RWPE2 (cell line): Measurements from ENCODE around the gene TRIM54.
A peak's percentile ranks its signal among the peaks of the same experiment; 100 is the strongest.

Source experiments
- ATAC-seq: fragments of 200-7000 bp; cut with Tn5 transposase; 3 replicates; pipeline ENCODE4 v1.9.1; 2021; ENCODE audit warnings: low read depth
- DNase-seq: peaks from one replicate; pipeline ENCODE4 v3.0.0-alpha.2; 2020; ENCODE audit warnings: low spot score
- H3K27ac ChIP-seq: fragments of 450-650 bp; 2 replicates; pipeline ENCODE4 v1.5.1; 2017; ENCODE audit warnings: mild to moderate bottlenecking; ENCODE audit not compliant: poor library complexity, severe bottlenecking
- H3K27me3 ChIP-seq: fragments of 250-450 bp; sonication (Bioruptor Pico); 2 replicates; pipeline ENCODE4 v1.5.1; 2021; ENCODE audit warnings: mild to moderate bottlenecking, moderate library complexity; ENCODE audit not compliant: insufficient read depth, poor library complexity, severe bottlenecking
- H3K36me3 ChIP-seq: fragments of 250-450 bp; sonication (Bioruptor Pico); 2 replicates; pipeline ENCODE4 v1.5.1; 2020; ENCODE audit warnings: low read depth, mild to moderate bottlenecking, moderate library complexity
- H3K4me1 ChIP-seq: fragments of 250-450 bp; sonication (Bioruptor Pico); 2 replicates; pipeline ENCODE4 v1.5.1; 2021; ENCODE audit warnings: mild to moderate bottlenecking, moderate library complexity; ENCODE audit not compliant: insufficient read depth, poor library complexity, severe bottlenecking
- H3K4me3 ChIP-seq: fragments of 250-450 bp; sonication (Bioruptor Pico); 2 replicates; pipeline ENCODE4 v1.5.1; 2021; ENCODE audit warnings: mild to moderate bottlenecking, moderate library complexity; ENCODE audit not compliant: severe bottlenecking
- H3K9me3 ChIP-seq: fragments of 250-450 bp; sonication (Bioruptor Pico); 2 replicates; pipeline ENCODE4 v1.5.1; 2021; ENCODE audit warnings: mild to moderate bottlenecking, moderate library complexity; ENCODE audit not compliant: severe bottlenecking
- TF ChIP-seq, protein P1 (sequence below): fragments of 450-650 bp; IDR thresholded peaks from one replicate; pipeline ENCODE4 v1.5.1; 2017; ENCODE audit warnings: mild to moderate bottlenecking, moderate library complexity; ENCODE audit not compliant: poor library complexity, severe bottlenecking

TRIM54 gene

DNA sequence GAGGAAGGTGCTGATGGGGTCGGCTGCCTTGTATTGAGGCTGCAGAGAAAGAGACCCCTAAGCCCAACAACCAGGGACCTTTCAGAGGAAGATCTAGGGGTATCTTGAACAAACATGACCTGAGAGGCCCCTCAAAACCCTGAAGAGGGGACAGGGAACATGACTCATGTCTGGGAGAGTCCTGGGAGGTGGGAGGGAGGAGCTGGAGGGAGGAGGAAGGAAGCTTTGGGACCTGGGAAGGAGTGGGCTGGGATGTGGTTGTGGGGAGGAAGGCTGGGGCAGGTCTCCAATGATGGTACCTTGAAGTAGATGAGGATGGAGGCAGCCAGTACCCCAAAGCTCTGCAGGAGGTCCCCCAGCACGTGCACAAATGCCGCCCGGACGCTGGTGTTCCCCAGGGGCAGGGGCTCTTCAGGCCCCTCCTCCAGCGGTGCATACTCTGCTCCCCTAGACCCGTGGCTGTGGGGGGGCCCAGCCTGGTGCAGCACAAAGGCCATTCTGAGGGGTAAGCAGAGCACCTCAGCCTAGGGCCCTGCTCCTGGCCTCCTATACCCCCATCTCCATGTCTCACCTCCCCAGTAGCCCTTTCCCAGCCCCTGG lies 25.3 kb upstream of the TRIM54 start:
- H3K36me3 ChIP-seq, result no peaks in the 10 kb centered on the region
- H3K9me3 ChIP-seq, result no peaks in the 10 kb centered on the region
- TF ChIP-seq, protein P1, sequence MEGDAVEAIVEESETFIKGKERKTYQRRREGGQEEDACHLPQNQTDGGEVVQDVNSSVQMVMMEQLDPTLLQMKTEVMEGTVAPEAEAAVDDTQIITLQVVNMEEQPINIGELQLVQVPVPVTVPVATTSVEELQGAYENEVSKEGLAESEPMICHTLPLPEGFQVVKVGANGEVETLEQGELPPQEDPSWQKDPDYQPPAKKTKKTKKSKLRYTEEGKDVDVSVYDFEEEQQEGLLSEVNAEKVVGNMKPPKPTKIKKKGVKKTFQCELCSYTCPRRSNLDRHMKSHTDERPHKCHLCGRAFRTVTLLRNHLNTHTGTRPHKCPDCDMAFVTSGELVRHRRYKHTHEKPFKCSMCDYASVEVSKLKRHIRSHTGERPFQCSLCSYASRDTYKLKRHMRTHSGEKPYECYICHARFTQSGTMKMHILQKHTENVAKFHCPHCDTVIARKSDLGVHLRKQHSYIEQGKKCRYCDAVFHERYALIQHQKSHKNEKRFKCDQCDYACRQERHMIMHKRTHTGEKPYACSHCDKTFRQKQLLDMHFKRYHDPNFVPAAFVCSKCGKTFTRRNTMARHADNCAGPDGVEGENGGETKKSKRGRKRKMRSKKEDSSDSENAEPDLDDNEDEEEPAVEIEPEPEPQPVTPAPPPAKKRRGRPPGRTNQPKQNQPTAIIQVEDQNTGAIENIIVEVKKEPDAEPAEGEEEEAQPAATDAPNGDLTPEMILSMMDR, result no peak
- ATAC-seq (no peak), DNase-seq (no peak)
- peaks cover 20% of the 10 kb centered on the region for H3K27me3 ChIP-seq
- H3K27ac ChIP-seq, result no peak overlapping the region
- H3K4me3 ChIP-seq, result no peak overlapping the region
- H3K4me1 ChIP-seq, result no peaks in the 10 kb centered on the region

DNA sequence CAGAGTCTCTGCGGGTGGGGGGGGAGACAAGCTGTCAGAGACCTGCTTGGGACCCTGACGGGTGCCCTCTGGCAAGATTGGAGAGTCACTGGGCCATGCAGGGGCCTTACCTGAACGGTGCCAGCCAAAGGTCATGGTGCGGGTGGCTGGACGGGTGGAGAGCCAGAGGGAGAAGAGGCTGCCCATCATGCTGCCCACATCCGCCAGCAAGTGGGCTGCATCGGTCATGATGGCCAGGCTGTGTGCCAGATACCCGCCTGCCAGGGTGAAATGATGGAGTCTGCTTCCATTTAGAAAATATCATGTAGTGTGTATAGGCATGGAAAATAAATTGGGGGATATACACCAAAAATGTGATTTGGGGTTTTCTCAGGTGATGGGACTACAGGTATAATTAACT lies 24.2 kb upstream of the TRIM54 start:
- no peak overlapping the region for H3K27ac ChIP-seq
- H3K4me3 ChIP-seq, result no peak overlapping the region

DNA sequence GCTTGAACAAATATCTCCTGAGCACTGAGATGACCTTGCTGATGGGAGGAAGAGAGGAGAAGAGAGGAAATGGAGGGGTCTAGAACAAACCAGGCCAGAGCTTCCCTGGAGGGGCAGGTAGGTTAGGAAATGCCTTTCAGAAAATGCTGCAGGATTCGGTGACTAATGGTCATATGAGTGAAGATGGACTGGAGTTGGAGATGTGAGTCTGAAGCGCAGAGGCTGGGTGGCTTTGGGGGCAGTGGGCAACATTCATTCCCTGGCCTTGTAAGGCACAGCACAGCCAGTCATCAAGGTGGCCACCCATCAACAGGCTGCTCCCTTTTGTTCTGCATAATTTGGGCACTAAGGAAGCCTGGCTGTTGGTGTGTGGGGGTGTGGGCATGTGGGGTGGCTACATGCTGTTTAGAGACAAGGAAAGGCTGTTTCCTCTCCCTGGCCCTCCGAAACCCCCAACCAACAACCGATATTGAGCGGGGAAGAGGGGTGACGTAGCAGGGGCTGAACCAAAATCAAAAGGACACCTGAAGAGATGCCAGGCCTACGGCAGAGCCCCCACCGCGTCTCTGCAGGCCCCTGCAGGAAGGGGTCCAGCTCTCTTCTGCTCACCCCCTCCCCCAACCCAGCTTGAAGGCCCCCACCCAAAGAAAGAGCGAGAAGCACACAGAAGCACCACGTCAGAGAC lies 20.8 kb upstream of the TRIM54 start:
- TF ChIP-seq, protein P1, result no peak
- no peak for DNase-seq
- peaks cover 60% of the 10 kb centered on the region for H3K27me3 ChIP-seq
- H3K4me3 ChIP-seq, result no peak overlapping the region
- H3K4me1 ChIP-seq, result no peaks in the 10 kb centered on the region
- no peak overlapping the region for H3K27ac ChIP-seq
- ATAC-seq, result no peak
- H3K36me3 ChIP-seq, result no peaks in the 10 kb centered on the region
- H3K9me3 ChIP-seq, result no peaks in the 10 kb centered on the region

More for the DNA sequence above, 24.2 kb upstream of the TRIM54 start:
- ATAC-seq, result no peak
- Histone ChIP-seq H3K27me3 (peaks cover 29% of the 10 kb centered on the region), H3K9me3 (no peaks in the 10 kb centered on the region), H3K4me1 (no peaks in the 10 kb centered on the region), H3K36me3 (no peaks in the 10 kb centered on the region)
- TF ChIP-seq, protein P1, result no peak
- DNase-seq, result no peak

DNA sequence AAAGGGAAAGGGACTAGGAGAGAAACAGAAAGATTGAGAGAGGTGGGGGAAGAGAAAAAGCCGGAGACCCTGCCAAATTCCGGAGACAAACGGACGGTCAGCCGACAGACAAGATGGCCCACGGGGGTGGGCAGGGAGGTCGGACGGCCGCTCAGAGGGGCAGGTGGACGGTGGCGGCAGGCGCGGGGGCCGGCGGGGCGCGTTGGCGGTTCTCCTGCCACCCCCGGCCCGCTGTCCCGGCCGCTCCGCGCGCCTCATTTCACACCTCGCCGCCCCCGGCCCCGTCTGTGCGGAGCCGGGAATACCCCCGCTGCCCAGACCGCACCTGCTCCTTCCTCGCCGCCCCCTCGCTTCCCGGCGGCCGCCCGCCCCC lies 20.3 kb upstream of the TRIM54 start:
- no peak for ATAC-seq
- Histone ChIP-seq H3K27ac (no peak overlapping the region), H3K4me1 (no peaks in the 10 kb centered on the region), H3K4me3 (peak overlapping the region; percentile 37), H3K36me3 (no peaks in the 10 kb centered on the region), H3K27me3 (peaks cover 63% of the 10 kb centered on the region), H3K9me3 (no peaks in the 10 kb centered on the region)
- no peak for DNase-seq
- TF ChIP-seq, protein P1, result no peak
